Osteoblast (primary cell): ENCODE data around the gene MOCOS. TPM values are rescaled to one million over a fixed set of nuclear protein-coding genes. Genes with fewer than 3 reads are reported as not detected.

Experiments
- DNase-seq: peaks from one replicate; pipeline ENCODE4 v3.0.0; 2011; ENCODE audit warnings: low spot score, mixed read lengths; ENCODE audit not compliant: insufficient read length; ENCODE audit errors: missing footprints
- H2AFZ ChIP-seq: 2 replicates; pipeline ENCODE4 v1.6.0; 2011; ENCODE audit warnings: mild to moderate bottlenecking, low read length
- H3K27ac ChIP-seq: 2 replicates; pipeline ENCODE4 v1.5.1; 2011; ENCODE audit warnings: mild to moderate bottlenecking, low read depth, low read length, moderate library complexity
- H3K27me3 ChIP-seq: 2 replicates; pipeline ENCODE4 v1.6.0; 2012; ENCODE audit warnings: mild to moderate bottlenecking, control low read depth, inconsistent platforms, low read length, moderate library complexity; ENCODE audit not compliant: insufficient read depth
- H3K36me3 ChIP-seq: 2 replicates; pipeline ENCODE4 v1.5.1; 2011; ENCODE audit warnings: mild to moderate bottlenecking, low read length, control low read depth, moderate library complexity; ENCODE audit not compliant: insufficient read depth
- H3K4me1 ChIP-seq: 2 replicates; pipeline ENCODE4 v1.5.1; 2011; ENCODE audit warnings: mild to moderate bottlenecking, low read length, control low read depth, moderate library complexity; ENCODE audit not compliant: insufficient read depth
- H3K4me2 ChIP-seq: 2 replicates; pipeline ENCODE4 v1.6.0; 2011; ENCODE audit warnings: mild to moderate bottlenecking, low read length; ENCODE audit not compliant: insufficient read depth
- H3K4me3 ChIP-seq: fragments of 200-600 bp; sonication (generic); 3 replicates; pipeline ENCODE4 v1.5.1; 2012; ENCODE audit warnings: mild to moderate bottlenecking, low read length, inconsistent platforms; ENCODE audit not compliant: insufficient read depth
- H3K79me2 ChIP-seq: 2 replicates; pipeline ENCODE4 v1.6.0; 2012; ENCODE audit warnings: mild to moderate bottlenecking, low read length, control low read depth, inconsistent platforms; ENCODE audit not compliant: insufficient read depth
- H3K9me3 ChIP-seq: 2 replicates; pipeline ENCODE4 v1.5.1; 2011; ENCODE audit warnings: low read depth, low read length, control low read depth
- H4K20me1 ChIP-seq: 2 replicates; pipeline ENCODE4 v1.6.0; 2012; ENCODE audit warnings: mild to moderate bottlenecking, low read length, control low read depth; ENCODE audit not compliant: insufficient read depth
- total RNA-seq: library from RNA; depleted of rRNA; stranded (reverse); fragments of >200 nt; gene quantifications from 2 replicates; pipeline ENCODE4 v1.2.3, GENCODE V29; 2012
- TF ChIP-seq, protein P1 (sequence below): IDR thresholded peaks from 2 replicates; pipeline ENCODE4 v1.5.1; 2011; ENCODE audit warnings: mild to moderate bottlenecking, low read depth, low read length, moderate library complexity; ENCODE audit errors: extremely low read depth

Gene MOCOS
- total RNA-seq, 1 donor, result 19.9 TPM

DNA sequence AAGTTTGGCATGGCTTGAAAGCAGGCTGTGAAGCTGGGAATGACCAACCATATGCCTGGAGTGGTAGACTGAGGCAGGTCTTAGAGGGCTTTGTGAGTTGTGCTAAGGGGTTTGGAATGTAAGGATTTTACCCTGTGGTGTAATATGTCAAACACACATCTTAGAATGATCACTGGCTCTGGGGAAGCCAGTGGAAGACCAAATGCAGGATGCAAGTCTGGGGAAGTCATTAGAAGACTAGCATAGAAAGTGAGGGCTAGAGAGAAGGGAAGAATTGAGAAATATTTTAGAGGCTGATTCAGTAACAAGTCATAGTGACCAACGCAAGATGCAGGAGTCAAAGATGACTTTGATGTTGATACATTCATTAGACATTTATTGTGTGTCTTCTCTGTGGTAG, 106.7 kb downstream of the MOCOS start:
- H4K20me1 ChIP-seq, result peaks cover 2% of the 10 kb centered on the region
- H3K4me2 ChIP-seq, result no peak overlapping the region
- no peak for DNase-seq
- H3K27ac ChIP-seq, result no peak overlapping the region
- H3K9me3 ChIP-seq, result peaks cover under 1% of the 10 kb centered on the region
- H3K4me1 ChIP-seq, result peaks cover 7% of the 10 kb centered on the region
- no peak overlapping the region for H3K4me3 ChIP-seq
- H3K79me2 ChIP-seq, result peaks cover 6% of the 10 kb centered on the region
- no peaks in the 10 kb centered on the region for H3K36me3 ChIP-seq
- H2AFZ ChIP-seq, result no peak overlapping the region
- no peaks in the 10 kb centered on the region for H3K27me3 ChIP-seq
- TF ChIP-seq, protein P1, sequence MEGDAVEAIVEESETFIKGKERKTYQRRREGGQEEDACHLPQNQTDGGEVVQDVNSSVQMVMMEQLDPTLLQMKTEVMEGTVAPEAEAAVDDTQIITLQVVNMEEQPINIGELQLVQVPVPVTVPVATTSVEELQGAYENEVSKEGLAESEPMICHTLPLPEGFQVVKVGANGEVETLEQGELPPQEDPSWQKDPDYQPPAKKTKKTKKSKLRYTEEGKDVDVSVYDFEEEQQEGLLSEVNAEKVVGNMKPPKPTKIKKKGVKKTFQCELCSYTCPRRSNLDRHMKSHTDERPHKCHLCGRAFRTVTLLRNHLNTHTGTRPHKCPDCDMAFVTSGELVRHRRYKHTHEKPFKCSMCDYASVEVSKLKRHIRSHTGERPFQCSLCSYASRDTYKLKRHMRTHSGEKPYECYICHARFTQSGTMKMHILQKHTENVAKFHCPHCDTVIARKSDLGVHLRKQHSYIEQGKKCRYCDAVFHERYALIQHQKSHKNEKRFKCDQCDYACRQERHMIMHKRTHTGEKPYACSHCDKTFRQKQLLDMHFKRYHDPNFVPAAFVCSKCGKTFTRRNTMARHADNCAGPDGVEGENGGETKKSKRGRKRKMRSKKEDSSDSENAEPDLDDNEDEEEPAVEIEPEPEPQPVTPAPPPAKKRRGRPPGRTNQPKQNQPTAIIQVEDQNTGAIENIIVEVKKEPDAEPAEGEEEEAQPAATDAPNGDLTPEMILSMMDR, result no peak

DNA sequence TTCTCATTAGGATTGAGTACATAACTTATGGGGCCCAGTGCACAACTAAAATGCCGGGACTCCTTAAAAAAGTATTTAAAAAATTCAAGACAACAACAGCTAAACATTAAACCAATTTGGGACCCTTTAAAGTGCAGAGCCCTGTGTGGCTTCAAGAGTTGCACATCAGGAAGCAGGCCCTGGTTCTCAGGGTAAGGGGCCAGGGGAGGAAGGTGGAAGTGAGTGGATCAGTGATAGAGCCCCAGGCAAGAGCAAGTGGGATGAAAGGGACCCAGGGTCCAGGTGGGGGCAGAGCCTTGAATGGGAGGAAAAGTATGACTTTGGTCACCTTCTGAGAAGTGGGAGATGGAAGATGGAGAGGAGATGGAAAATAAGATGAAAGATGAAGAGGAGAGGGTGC, 107.9 kb downstream of the MOCOS start:
- no peak overlapping the region for H2AFZ ChIP-seq
- H3K27ac ChIP-seq, result no peak overlapping the region
- no peak overlapping the region for H3K4me2 ChIP-seq
- no peaks in the 10 kb centered on the region for H3K9me3 ChIP-seq
- no peak for DNase-seq
- peaks cover 7% of the 10 kb centered on the region for H3K4me1 ChIP-seq
- H4K20me1 ChIP-seq, result peaks cover 3% of the 10 kb centered on the region
- H3K27me3 ChIP-seq, result no peaks in the 10 kb centered on the region
- no peak overlapping the region for H3K4me3 ChIP-seq
- peaks cover 18% of the 10 kb centered on the region for H3K79me2 ChIP-seq
- H3K36me3 ChIP-seq, result no peaks in the 10 kb centered on the region
- TF ChIP-seq, protein P1, result no peak

DNA sequence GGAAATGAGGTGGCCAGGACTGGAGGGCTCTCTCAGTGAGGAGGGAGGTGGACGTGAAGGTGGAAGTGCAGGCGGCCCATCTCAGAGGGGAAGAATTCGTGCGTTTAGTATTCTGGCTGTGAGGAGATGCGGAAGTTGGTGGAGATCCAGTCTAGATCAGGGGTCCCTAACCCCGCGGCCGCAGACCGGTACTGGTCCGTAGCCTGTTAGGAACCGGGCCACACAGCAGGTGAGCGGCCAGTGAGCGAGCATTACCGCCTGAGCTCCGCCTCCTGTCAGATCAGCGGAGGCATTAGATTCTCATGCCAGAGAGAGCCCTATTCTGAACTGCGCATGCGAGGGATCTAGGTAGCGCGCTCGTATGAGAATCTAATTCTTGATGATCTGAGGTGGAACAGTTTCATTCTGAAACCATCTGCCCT, 108.6 kb downstream of the MOCOS start:
- Histone ChIP-seq H3K27ac (no peak overlapping the region), H3K4me2 (peak overlapping the region; percentile 16), H3K79me2 (peaks cover 24% of the 10 kb centered on the region), H3K27me3 (no peaks in the 10 kb centered on the region), H3K9me3 (no peaks in the 10 kb centered on the region), H2AFZ (no peak overlapping the region), H4K20me1 (peaks cover 3% of the 10 kb centered on the region), H3K4me3 (peak overlapping the region; percentile 82), H3K36me3 (no peaks in the 10 kb centered on the region), H3K4me1 (peaks cover 7% of the 10 kb centered on the region)
- TF ChIP-seq, protein P1, result no peak
- DNase-seq, result no peak

DNA sequence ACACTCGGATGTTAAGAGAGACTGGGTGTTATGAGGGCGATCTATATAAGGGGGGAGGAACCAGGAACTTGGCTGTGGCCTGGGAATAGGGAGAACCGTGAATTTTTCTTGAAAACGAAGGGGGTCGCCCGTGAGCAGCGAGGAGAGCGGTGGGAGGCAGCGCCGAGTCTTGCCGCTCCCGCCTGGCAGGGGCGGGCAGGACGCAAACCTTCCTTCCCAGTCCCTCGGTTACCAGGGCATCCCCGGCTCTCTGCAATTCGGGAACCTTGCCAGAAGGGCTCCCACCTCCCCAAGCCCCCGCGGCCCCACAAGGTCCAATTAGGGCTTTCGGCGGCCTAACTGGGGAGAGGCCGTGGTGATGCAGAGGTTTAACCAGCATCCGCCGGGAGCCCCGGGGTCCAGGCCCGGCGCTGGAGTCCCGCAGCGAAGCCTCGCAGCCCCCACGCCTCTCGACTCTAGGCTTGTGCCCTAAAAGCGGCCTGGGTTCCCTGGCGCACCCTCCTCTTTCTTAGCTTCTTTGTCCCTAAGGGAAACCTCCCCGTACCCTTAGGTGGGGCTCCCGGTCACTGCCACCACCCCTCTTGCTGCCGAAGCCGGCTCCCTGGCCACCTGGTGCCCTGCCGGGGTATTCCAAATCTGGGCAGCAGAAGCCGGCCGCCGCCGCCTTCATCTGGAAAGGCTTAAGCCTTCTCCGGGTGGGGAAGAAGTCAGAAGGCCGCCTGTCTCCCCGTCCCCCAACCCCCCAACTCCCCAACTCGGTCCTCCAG, 109.5 kb downstream of the MOCOS start:
- Histone ChIP-seq H3K9me3 (no peaks in the 10 kb centered on the region), H3K27ac (peak overlapping the region; percentile 80), H4K20me1 (peaks cover 4% of the 10 kb centered on the region), H3K27me3 (no peaks in the 10 kb centered on the region), H2AFZ (peak overlapping the region; percentile 86), H3K79me2 (peaks cover 29% of the 10 kb centered on the region), H3K4me1 (peaks cover 7% of the 10 kb centered on the region), H3K36me3 (no peaks in the 10 kb centered on the region), H3K4me3 (peak overlapping the region; percentile 82), H3K4me2 (peak overlapping the region; percentile 95)
- TF ChIP-seq, protein P1, result peak; percentile 50
- peak; percentile 94 for DNase-seq
